HEK293 (cell line): ENCODE results near the gene BICC1.

Experiments used
- CTCF ChIA-PET: fragments of 350-600 bp; formaldehyde crosslinking; extraction: SDS; loops from one replicate; lab custom pipeline; 2021; ENCODE audit warnings: antibody characterized with exemption; lab: Yijun Ruan, JAX
- POLR2A ChIA-PET: fragments of 300-600 bp; formaldehyde crosslinking; extraction: SDS; loops from one replicate; lab custom pipeline; 2020; ENCODE audit warnings: antibody characterized with exemption, inconsistent platforms; lab: Yijun Ruan, JAX
- H3K27ac ChIP-seq: fragments of 200-500 bp; sonication (Bioruptor generic); 2 replicates; pipeline ENCODE4 v1.5.1; 2014; ENCODE audit warnings: low read depth, low read length, control low read depth, inconsistent platforms; ENCODE audit errors: extremely low read depth
- H3K36me3 ChIP-seq, 2 experiments: fragments of 200-500 bp in 1 of 2; sonication (Bioruptor generic) in 1 of 2; 1 replicate in 1 of 2; 2 replicates in 1 of 2; pipeline ENCODE4 v1.5.1; 2014 to 2017; ENCODE audit warnings: inconsistent platforms in 2 of 2, low read length in 2 of 2; ENCODE audit not compliant: control insufficient read depth in 2 of 2, insufficient read depth in 1 of 2
- H3K4me1 ChIP-seq: fragments of 200-500 bp; sonication (Bioruptor generic); 2 replicates; pipeline ENCODE4 v1.5.1; 2014; ENCODE audit warnings: mild to moderate bottlenecking, low read length, inconsistent platforms; ENCODE audit not compliant: control insufficient read depth, insufficient read depth
- H3K4me3 ChIP-seq: 2 replicates; pipeline ENCODE4 v1.5.1; 2011; ENCODE audit warnings: low read depth, mild to moderate bottlenecking, control low read depth, low read length, moderate library complexity
- H3K9me3 ChIP-seq: fragments of 200-500 bp; sonication (Bioruptor generic); 2 replicates; pipeline ENCODE4 v1.5.1; 2014; ENCODE audit warnings: low read depth, low read length, inconsistent platforms; ENCODE audit not compliant: control insufficient read depth, insufficient read depth
- GFI1B ChIP-seq: fragments of 450-650 bp; formaldehyde crosslinking; IDR thresholded peaks from 2 replicates; pipeline ENCODE4 v1.5.1; 2016; ENCODE audit warnings: missing biosample characterization, missing genetic modification characterization
- GLIS2 ChIP-seq: fragments of 450-650 bp; formaldehyde crosslinking; IDR thresholded peaks from 2 replicates; pipeline ENCODE4 v1.5.1; 2016; ENCODE audit warnings: missing biosample characterization, missing genetic modification characterization
- KLF10 ChIP-seq: fragments of 450-650 bp; IDR thresholded peaks from 2 replicates; pipeline ENCODE4 v1.5.1; 2018; ENCODE audit warnings: missing biosample characterization, mild to moderate bottlenecking, missing genetic modification characterization
- PRDM6 ChIP-seq: fragments of 450-650 bp; formaldehyde crosslinking; IDR thresholded peaks from 2 replicates; pipeline ENCODE4 v1.5.1; 2017; ENCODE audit warnings: missing biosample characterization, missing genetic modification characterization
- REPIN1 ChIP-seq: fragments of 450-650 bp; formaldehyde crosslinking; IDR thresholded peaks from 2 replicates; pipeline ENCODE4 v1.5.1; 2017; ENCODE audit warnings: missing biosample characterization, missing genetic modification characterization, low read depth
- REST ChIP-seq: fragments of 450-650 bp; formaldehyde crosslinking; IDR thresholded peaks from 2 replicates; pipeline ENCODE4 v1.5.1; 2016; ENCODE audit warnings: missing biosample characterization, missing genetic modification characterization
- WT1 ChIP-seq: fragments of 450-650 bp; formaldehyde crosslinking; IDR thresholded peaks from 2 replicates; pipeline ENCODE4 v1.5.1; 2016; ENCODE audit warnings: missing biosample characterization, missing genetic modification characterization
- ZBTB8A ChIP-seq: fragments of 450-650 bp; formaldehyde crosslinking; IDR thresholded peaks from 2 replicates; pipeline ENCODE4 v1.5.1; 2016; ENCODE audit warnings: missing biosample characterization, missing genetic modification characterization
- ZNF324 ChIP-seq: fragments of 450-650 bp; formaldehyde crosslinking; IDR thresholded peaks from 2 replicates; pipeline ENCODE4 v1.5.1; 2016; ENCODE audit warnings: missing biosample characterization, missing genetic modification characterization
- ZNF37A ChIP-seq: fragments of 450-650 bp; IDR thresholded peaks from 2 replicates; pipeline ENCODE4 v1.5.1; 2018; ENCODE audit warnings: missing biosample characterization, missing genetic modification characterization
- ZNF548 ChIP-seq: fragments of 450-650 bp; formaldehyde crosslinking; IDR thresholded peaks from 2 replicates; pipeline ENCODE4 v1.5.1; 2016; ENCODE audit warnings: missing biosample characterization, missing genetic modification characterization
- ZNF626 ChIP-seq: fragments of 450-650 bp; sonication (Bioruptor Pico); formaldehyde crosslinking; IDR thresholded peaks from 2 replicates; pipeline ENCODE4 v1.5.1; 2018; ENCODE audit warnings: missing biosample characterization, missing genetic modification characterization, inconsistent platforms
- ZNF629 ChIP-seq: fragments of 450-650 bp; formaldehyde crosslinking; IDR thresholded peaks from 2 replicates; pipeline ENCODE4 v1.5.1; 2017; ENCODE audit warnings: missing biosample characterization, missing genetic modification characterization
- ZNF639 ChIP-seq: fragments of 450-650 bp; formaldehyde crosslinking; IDR thresholded peaks from 2 replicates; pipeline ENCODE4 v1.5.1; 2016; ENCODE audit warnings: missing biosample characterization, missing genetic modification characterization
- ZNF701 ChIP-seq: fragments of 450-650 bp; formaldehyde crosslinking; IDR thresholded peaks from 2 replicates; pipeline ENCODE4 v1.5.1; 2016; ENCODE audit warnings: missing biosample characterization, missing genetic modification characterization
- ZSCAN30 ChIP-seq: fragments of 450-650 bp; IDR thresholded peaks from 2 replicates; pipeline ENCODE4 v1.5.1; 2018; ENCODE audit warnings: missing biosample characterization, mild to moderate bottlenecking, missing genetic modification characterization, moderate library complexity

BICC1 gene

GRCh38 chr10:58700591-58700990 lies 187.9 kb downstream of the BICC1 start (continued):
- TF ChIP-seq REST (tag by site-specific recombination) (no peak), ZNF629 (tag by site-specific recombination) (no peak), ZNF701 (no peak)
- TF ChIP-seq, all 188 proteins: peak for 0

- no peaks in the 10 kb centered on the region for H3K36me3 ChIP-seq
- H3K4me3 ChIP-seq = no peak overlapping the region
- no peak for TF ChIP-seq PRDM6 (tag by site-specific recombination)
- no peak for TF ChIP-seq ZNF626 (tag by site-specific recombination)
- no peak for TF ChIP-seq GLIS2 (tag by site-specific recombination)
- TF ChIP-seq REPIN1 (tag by site-specific recombination) = no peak
- no peak for TF ChIP-seq ZNF548
- no peak for TF ChIP-seq ZBTB8A (tag by site-specific recombination)
- H3K9me3 ChIP-seq = no peaks in the 10 kb centered on the region
- ChIA-PET CTCF (no interaction called here), POLR2A (no interaction called here)
- no peaks in the 10 kb centered on the region for H3K4me1 ChIP-seq
- no peak overlapping the region for H3K27ac ChIP-seq
These were observed 188.9 kb downstream of the BICC1 start for GRCh38 chr10:58701405-58702135.

GRCh38 chr10:58704226-58704625 lies 191.6 kb downstream of the BICC1 start:
- H3K4me3 ChIP-seq = no peak overlapping the region
- H3K36me3 ChIP-seq = no peaks in the 10 kb centered on the region
- no peak for TF ChIP-seq ZSCAN30
- no peak for TF ChIP-seq ZNF324
- TF ChIP-seq WT1 (tag by site-specific recombination) = no peak
- no peak for TF ChIP-seq KLF10 (tag by site-specific recombination)
- no peak for TF ChIP-seq ZNF639 (tag by site-specific recombination)
- no peak for TF ChIP-seq ZNF37A (tag by site-specific recombination)
- TF ChIP-seq GFI1B = no peak
- no peaks in the 10 kb centered on the region for H3K9me3 ChIP-seq
- ChIA-PET POLR2A (no interaction called here), CTCF (no interaction called here)
- H3K4me1 ChIP-seq = no peaks in the 10 kb centered on the region
- H3K27ac ChIP-seq = no peak overlapping the region
